Common myeloid progenitor, CD34-positive (primary cell): ENCODE measurements around the gene ATRIP.

Experiments used
- CTCF ChIA-PET: fragments of 350-600 bp; sonication (Branson Sonifier 250); formaldehyde crosslinking; loops from one replicate; lab custom pipeline; 2021; ENCODE audit warnings: antibody characterized with exemption; lab: Charles Lee
- POLR2A ChIA-PET: fragments of 350-600 bp; sonication (Branson Sonifier 250); formaldehyde crosslinking; loops from one replicate; lab custom pipeline; 2021; ENCODE audit warnings: antibody characterized with exemption; lab: Charles Lee
- DNase-seq, 3 donors: peaks; one replicate each; pipeline versions ENCODE4 v3.0.0 to v3.0.0-alpha.2; 2013
- H3K27ac ChIP-seq, 2 experiments: 1 replicate in 1 of 2; 2 replicates in 1 of 2; pipeline ENCODE4 v1.7.0; 2013; ENCODE audit warnings: inconsistent platforms in 2 of 2, low read length in 2 of 2, mild to moderate bottlenecking in 2 of 2, low read depth in 1 of 2, moderate library complexity in 1 of 2; ENCODE audit not compliant: severe bottlenecking in 2 of 2, insufficient read depth in 1 of 2, poor library complexity in 1 of 2
- H3K27me3 ChIP-seq, 5 experiments: replicated peaks in 2 of 5; 1 replicate in 3 of 5; 2 replicates in 2 of 5; pipeline versions ENCODE4 v1.6.1 to v1.7.0; 2013; ENCODE audit warnings: low read length in 4 of 5, mild to moderate bottlenecking in 2 of 5, moderate library complexity in 2 of 5, inconsistent platforms in 1 of 5; ENCODE audit not compliant: insufficient read depth in 5 of 5, control insufficient read depth in 4 of 5
- H3K36me3 ChIP-seq, 4 experiments: 1 replicate in 2 of 4; 2 replicates in 2 of 4; pipeline versions ENCODE4 v1.6.1 to v1.7.0; 2013; ENCODE audit warnings: low read length in 3 of 4, control low read depth in 1 of 4, mild to moderate bottlenecking in 1 of 4; ENCODE audit not compliant: control insufficient read depth in 4 of 4, insufficient read depth in 4 of 4
- H3K4me1 ChIP-seq, 4 experiments: 1 replicate in 3 of 4; 2 replicates in 1 of 4; pipeline versions ENCODE4 v1.6.1 to v1.7.1; 2013; ENCODE audit warnings: low read length in 3 of 4, mild to moderate bottlenecking in 3 of 4, control low read depth in 1 of 4, inconsistent platforms in 1 of 4, moderate library complexity in 1 of 4; ENCODE audit not compliant: control insufficient read depth in 4 of 4, insufficient read depth in 4 of 4; ENCODE audit errors: control extremely low read depth in 1 of 4
- H3K4me3 ChIP-seq, 7 experiments: 1 replicate in 4 of 7; 2 replicates in 3 of 7; pipeline versions ENCODE4 v1.5.1 to v1.7.0; 2013; ENCODE audit warnings: mild to moderate bottlenecking in 7 of 7, low read length in 6 of 7, moderate library complexity in 6 of 7, inconsistent platforms in 2 of 7, low read depth in 2 of 7, control low read depth in 1 of 7; ENCODE audit not compliant: insufficient read depth in 4 of 7, control insufficient read depth in 1 of 7; ENCODE audit errors: extremely low read depth in 1 of 7
- H3K9me3 ChIP-seq, 5 experiments: 1 replicate in 4 of 5; 2 replicates in 1 of 5; pipeline versions ENCODE4 v1.6.1 to v1.7.1; 2013; ENCODE audit warnings: low read length in 4 of 5, mild to moderate bottlenecking in 2 of 5, inconsistent platforms in 1 of 5, low read depth in 1 of 5, moderate library complexity in 1 of 5; ENCODE audit not compliant: control insufficient read depth in 4 of 5, insufficient read depth in 2 of 5; ENCODE audit errors: control extremely low read depth in 1 of 5
- WGBS: methylation state at CpG from one replicate; pipeline ENCODE4 v1.1.5; 2013; ENCODE audit not compliant: insufficient coverage; 5-methylcytosine and 5-hydroxymethylcytosine counted together

Gene ATRIP

DNA sequence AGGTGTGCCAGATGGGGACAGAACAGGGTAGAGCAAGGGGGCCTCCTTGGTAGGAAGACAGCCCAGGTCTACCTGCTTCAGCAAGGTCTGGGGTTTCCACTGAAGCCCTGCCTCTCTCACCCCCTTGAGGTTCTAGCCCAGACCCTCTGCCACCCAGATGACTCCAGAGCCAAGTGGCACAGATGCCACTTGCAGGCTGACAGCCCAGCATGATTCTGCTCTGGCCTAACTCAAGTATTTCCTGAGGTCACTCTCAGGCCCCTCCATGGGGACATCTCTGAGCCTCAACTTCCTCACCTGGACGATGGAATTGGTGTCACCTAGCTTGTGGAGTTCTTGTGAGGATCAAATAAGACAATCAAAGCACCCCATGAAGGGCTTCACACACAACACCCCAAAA, 40.6 kb upstream of the ATRIP start:
- Histone ChIP-seq H3K4me3 (no peak overlapping the region), H3K36me3 (peaks cover 0 to 13% (median 6%) of the 10 kb centered on the region in 4 experiments), H3K4me1 (no peaks in the 10 kb centered on the region), H3K9me3 (no peaks in the 10 kb centered on the region), H3K27me3 (no peaks in the 10 kb centered on the region), H3K27ac (no peak overlapping the region)
- no CpG with 5 or more reads among the region's 1 CpG for WGBS
- no peak for DNase-seq
- ChIA-PET CTCF (interaction anchor here (2.2 to 3.9 kb wide), 2 partner anchors 30 to 101 kb away, joined by 6 to 14 read pairs; no protein-coding TSS in a partner anchor), POLR2A (no interaction called here)

DNA sequence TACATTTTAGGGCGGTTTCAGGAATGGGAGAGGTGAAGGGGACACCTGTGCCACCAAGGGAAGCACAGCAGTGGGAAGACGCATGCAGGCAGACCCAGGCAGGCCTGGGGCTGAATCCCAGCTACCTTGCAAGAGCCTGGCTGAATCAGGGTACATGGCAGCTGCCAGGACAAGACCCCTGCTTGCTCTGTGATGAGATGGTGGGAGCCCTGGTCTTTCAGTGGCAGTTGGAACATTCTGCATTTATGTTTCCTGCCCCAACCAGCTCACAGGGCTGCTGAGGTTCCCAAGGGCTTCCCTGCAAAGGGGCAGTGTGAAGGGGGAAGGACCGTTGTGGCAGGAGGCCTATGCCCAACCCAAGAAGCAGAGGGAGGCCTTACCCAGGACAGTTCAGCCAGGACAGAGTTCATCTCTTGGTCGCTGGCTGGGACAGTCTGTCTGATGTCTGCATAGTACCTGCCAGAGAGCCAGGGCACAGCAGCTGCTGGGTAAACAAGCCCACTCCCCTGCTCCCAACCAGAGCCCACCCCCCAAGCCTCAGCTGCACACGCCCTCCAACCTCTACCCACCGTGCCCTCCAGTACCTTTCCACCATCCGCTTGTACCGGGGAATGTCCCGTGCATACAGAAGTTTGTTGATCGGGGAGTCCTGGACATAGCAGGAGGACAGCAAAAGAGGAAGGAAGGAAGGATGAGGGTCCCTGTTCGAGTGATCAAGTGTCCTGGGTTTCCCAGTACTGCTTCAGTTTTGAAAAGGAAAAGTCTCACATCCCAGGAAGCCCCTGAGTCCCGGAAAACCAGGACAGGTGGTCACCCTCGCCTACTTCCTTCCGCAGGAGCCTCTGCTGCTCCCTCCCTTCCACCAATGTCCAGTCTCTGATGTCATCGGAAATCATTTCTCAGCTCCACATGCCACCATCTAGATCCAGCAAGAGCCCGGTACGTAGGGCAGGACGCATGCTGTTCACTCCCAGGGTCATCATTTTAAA, 39.8 kb upstream of the ATRIP start:
- ChIA-PET POLR2A (no interaction called here), CTCF (interaction anchor here (0.9 to 3.9 kb wide), 4 partner anchors 12 to 101 kb away, joined by 3 to 14 read pairs (median 5); no protein-coding TSS in a partner anchor)
- Histone ChIP-seq H3K4me1 (no peaks in the 10 kb centered on the region), H3K27ac (no peak overlapping the region), H3K4me3 (no peak overlapping the region), H3K36me3 (peaks cover 0 to 19% (median 6%) of the 10 kb centered on the region in 4 experiments), H3K27me3 (no peaks in the 10 kb centered on the region), H3K9me3 (no peaks in the 10 kb centered on the region)
- 90% methylated on average over 16 of the region's 18 CpGs for WGBS
- DNase-seq: no peak

DNA sequence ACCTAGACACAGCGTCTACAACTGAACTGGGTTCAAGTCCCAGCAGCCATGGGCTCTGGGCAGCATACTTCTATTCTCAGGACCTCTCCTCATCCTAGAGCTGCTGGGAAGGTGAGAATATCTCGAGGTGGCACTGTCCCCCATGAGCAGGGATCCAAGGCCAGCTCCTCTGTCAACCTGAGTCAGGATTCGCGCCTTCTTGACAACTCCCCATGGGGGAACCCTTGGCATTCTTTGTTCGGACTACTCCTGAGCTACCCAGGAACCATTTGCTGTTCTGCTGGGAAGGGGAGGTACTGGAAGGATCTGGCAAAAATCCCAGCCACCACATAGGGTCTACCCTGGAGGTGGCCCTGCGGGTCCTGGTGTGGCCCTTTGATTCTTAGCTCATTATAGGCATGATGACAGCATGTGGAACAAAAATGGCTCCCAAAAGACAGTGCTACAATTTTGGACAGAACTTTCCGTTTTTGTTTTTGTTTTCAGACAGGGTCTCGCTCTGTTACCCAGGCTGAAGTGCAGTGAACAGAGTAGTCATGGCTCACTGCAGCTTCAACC, 38.9 kb upstream of the ATRIP start:
- WGBS: 96% methylated on average over 7 of the region's 8 CpGs
- no peak overlapping the region for H3K27ac ChIP-seq
- H3K4me3 ChIP-seq: no peak overlapping the region
- no peaks in the 10 kb centered on the region for H3K27me3 ChIP-seq
- no peaks in the 10 kb centered on the region for H3K4me1 ChIP-seq
- CTCF ChIA-PET: interaction anchor here (0.5 to 3.9 kb wide), 8 partner anchors 11 to 139 kb away, joined by 3 to 14 read pairs (median 4); no protein-coding TSS in a partner anchor
- H3K9me3 ChIP-seq: no peaks in the 10 kb centered on the region
- no peak for DNase-seq
- peaks cover 0 to 26% (median 7%) of the 10 kb centered on the region in 4 experiments for H3K36me3 ChIP-seq
- POLR2A ChIA-PET: no interaction called here

DNA sequence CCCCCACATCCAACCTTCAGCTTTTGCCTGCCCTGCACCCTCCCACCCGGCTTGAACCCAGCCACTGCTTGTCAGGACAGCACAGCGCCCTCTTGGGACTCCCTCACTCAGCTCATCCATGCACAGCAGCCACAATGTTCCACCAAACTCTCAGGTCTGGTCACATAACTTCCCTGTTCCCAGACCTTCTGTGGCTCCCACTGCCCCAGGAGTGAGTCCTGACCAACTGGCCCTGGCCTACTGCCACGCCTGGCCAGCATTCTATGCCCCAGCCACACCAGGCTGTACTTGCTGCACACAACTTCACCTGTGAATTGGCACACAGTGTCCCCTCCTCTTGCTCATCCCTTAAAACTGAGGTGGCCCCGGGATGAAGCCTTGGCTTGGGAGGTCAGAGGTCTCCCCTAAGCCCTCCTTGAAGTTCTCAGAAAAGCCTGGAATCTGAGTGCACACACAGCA, 37.7 kb upstream of the ATRIP start:
- H3K36me3 ChIP-seq: peaks cover 0 to 28% (median 7%) of the 10 kb centered on the region in 4 experiments
- H3K9me3 ChIP-seq: no peaks in the 10 kb centered on the region
- H3K27ac ChIP-seq: no peak overlapping the region
- no peak for DNase-seq
- H3K27me3 ChIP-seq: no peaks in the 10 kb centered on the region
- H3K4me1 ChIP-seq: no peaks in the 10 kb centered on the region
- WGBS: 95% methylated on average over 4 of the region's 4 CpGs
- POLR2A ChIA-PET: no interaction called here
- CTCF ChIA-PET: interaction anchor here (1.1 to 3.9 kb wide), 5 partner anchors 8 to 141 kb away, joined by 3 to 14 read pairs (median 4); no protein-coding TSS in a partner anchor
- H3K4me3 ChIP-seq: no peak overlapping the region

DNA sequence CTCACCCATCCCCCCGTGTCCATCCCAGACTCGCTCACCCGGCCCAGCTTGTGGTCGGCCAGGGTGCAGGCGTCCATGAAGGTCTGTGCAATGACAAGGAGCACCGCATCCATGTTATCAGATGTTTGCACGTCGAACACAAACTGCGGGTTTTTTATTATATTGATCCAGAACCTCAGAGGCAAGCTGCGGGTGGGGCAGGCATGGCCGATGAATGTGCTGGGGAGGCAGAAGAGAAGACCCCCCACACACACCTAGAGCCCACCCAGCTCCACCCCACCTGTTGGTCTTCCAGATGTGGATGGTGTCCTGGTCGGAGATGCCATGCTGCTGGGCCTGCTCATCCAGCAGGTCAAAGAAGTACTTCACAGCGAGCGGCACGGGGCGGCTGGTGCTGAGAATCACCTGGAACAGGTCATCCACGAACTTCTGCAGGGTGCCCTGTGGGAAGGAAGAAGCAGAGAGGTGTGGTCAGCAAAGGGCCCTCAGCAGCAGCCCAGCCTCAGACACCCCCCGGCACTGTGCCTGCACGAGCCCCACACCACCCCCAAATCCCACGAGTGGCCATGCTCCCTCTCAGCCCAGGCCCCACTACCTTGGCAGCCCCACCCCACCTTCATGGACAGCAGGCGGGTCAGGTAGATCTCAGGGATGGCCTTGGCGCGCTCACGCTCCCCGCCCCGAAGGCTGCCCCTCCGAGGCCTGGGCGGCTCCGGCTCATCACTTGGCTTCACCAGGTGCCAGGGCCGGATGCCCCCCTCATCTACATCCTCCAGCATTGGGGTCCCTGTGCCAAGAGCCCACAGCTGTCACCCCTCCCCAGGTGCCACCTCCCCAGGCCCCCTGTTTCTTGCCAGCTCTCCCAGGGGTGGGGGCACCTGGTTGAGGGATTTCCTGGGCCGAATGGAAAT, 37.0 kb upstream of the ATRIP start:
- no peak overlapping the region for H3K27ac ChIP-seq
- no peaks in the 10 kb centered on the region for H3K4me1 ChIP-seq
- H3K9me3 ChIP-seq: no peaks in the 10 kb centered on the region
- no peaks in the 10 kb centered on the region for H3K27me3 ChIP-seq
- no peak for DNase-seq
- ChIA-PET CTCF (interaction anchor here (1.2 to 3.9 kb wide), 3 partner anchors 9 to 141 kb away, joined by 3 to 14 read pairs (median 5); no protein-coding TSS in a partner anchor), POLR2A (no interaction called here)
- peaks cover 0 to 25% (median 6%) of the 10 kb centered on the region in 4 experiments for H3K36me3 ChIP-seq
- WGBS: 98% methylated on average over 26 of the region's 31 CpGs
- no peak overlapping the region for H3K4me3 ChIP-seq

DNA sequence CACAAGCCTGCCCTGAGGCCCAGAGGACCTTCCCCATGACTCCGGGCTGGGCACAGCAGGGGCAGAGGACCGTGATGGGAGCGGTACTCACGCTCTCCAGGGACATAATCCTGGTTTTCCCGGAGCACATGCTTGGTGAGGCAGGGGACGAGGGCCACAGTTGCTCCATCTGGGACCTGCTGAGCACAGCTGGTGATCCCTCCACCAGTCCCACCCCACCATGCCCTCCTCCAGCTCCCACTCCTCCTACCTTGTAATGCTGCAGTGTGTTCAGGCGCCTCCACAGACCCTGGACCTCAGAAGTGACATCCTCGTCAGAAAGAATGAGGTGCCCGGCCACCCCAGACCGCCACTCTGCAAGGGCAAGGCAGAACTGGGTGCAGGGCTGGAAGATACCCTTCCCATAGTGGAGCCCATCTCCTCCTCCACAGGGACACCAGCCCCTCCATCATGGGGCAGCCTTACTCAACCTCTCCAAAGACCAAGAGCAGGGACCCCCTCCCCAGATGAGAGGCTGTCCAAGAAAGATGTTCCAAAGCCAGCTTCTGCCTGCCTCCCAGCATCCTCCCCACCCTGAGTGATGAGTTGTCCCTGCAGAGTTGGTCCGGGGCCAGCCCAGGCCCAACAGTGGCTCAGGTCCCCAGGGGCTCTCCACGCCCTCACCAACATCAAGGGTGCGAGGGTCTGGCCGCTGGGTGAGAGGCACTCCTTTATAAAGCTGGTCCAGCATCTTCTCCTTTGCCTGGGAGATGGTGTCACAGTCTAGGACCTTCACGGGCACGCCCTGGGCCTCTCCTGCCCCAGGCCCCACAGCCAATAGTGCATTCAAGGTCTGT, 36.1 kb upstream of the ATRIP start:
- no peaks in the 10 kb centered on the region for H3K9me3 ChIP-seq
- CTCF ChIA-PET: interaction anchor here (1.2 kb wide), 1 partner anchor 10 kb away, joined by 3 read pairs; no protein-coding TSS in a partner anchor
- POLR2A ChIA-PET: no interaction called here
- H3K27ac ChIP-seq: no peak overlapping the region
- no peaks in the 10 kb centered on the region for H3K27me3 ChIP-seq
- H3K36me3 ChIP-seq: peaks cover 0 to 30% (median 5%) of the 10 kb centered on the region in 4 experiments
- no peaks in the 10 kb centered on the region for H3K4me1 ChIP-seq
- WGBS: 98% methylated on average over 16 of the region's 16 CpGs
- DNase-seq: no peak
- H3K4me3 ChIP-seq: no peak overlapping the region
